HG02938 (cell line): ENCODE data around the gene ESX1.
"Not testable (repeated sequence)": the region's sequence is repeated elsewhere in the genome, so short reads cannot be mapped to it uniquely, and the experiment has no call there.

Experiments
- ATAC-seq: cut with Tn5 transposase; IDR thresholded peaks from one replicate; pipeline ENCODE4 v1.9.1; 2021; ENCODE audit warnings: mild to moderate bottlenecking, moderate library complexity; ENCODE audit not compliant: unreplicated experiment

The ESX1 gene

DNA sequence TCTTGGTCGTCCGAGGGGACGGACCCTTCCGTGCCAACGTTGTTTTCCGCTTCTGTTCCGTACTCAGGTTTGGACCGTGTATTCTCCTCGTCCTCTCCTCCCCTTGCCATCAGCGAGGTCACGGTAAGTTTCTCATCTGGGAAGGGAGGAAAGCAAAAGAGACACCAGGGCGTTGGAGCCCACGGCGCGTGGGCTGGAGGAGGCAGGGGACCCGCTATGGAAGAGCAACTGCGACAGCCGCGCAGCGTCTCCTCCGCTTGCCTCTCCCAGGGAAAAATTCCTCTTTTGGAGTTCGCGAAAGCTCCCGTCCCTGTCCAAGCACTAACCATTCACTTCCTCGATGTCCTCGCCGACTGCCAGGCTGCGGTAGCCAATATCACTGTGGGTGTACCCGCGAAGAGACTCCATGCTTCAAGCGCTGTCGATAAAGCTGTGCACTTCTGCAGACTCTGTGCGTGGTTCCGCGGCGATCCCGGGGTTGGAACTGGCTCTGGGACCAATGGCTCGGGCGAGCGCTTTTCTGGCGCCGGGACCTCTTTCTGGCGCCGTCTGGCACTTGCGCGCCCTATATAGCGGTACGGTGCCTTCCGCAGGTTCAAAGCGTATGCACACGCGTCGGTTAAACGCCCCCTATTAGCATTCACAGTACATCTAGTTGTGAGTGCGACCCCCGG, at the start of gene ESX1:
TSS of gene ESX1 (minus strand) at position 492 of the 674 bp plus-strand sequence. CDS start at position 408, 84 bp downstream.
- ATAC-seq: no peak

DNA sequence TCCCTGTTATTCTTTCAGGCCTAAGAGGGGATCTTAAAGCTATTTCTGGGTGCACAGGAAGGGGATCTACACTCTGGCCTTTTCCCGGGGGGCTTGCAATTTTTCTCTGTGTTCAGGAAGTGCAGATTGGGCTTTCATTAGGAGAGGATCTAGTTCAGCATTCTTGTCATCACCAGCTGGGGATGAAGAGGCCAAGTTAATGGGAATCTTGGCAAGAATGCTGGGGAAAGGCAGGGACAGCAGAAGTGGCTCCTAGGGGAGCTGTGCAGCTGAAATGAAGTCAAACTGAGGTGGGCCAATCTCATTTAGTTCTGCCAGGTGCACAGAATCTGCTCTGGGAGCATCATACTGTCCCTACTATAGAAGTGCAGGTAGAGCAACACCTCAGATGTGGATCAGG, 40.9 kb upstream of the ESX1 start:
- no peak for ATAC-seq

DNA sequence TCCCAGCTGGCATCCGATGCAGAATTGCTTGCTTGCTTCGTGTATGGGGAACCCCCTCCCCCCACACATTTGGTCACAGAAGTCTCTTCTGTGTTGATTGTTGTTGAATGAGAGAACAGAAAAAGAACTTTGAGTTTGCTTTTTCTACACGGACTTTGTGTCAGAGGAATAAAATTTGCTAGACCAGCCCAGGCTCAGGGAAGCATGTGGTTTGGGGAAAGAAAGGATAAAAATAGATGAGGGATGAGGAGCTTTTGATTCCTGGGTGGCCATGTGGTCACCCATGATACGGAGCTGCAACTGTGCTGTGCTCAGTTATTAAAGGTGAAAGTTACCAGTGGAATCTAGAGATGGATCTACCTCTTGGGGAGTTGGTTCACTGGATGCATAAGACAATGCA, 34.2 kb upstream of the ESX1 start:
- ATAC-seq: no peak

DNA sequence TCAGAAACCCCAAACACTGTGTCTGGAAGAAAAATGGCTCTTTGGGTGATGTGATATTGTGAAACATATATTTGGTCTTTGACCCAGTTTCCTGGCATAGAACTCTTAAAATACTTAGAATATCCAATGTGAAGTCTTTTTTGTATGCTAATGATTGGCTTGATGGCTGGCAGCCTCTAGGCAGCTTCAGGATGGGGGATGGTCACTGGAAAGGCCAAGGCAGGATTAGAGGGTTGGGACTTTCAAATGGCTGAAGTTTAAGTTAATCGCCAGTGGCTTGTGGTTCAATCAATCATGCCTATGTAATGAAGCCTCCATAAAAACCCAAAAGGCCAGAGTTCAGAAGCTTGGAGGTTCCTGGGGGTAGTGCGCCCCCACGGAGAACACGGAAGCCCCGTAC, 33.5 kb upstream of the ESX1 start:
- ATAC-seq: no peak

DNA sequence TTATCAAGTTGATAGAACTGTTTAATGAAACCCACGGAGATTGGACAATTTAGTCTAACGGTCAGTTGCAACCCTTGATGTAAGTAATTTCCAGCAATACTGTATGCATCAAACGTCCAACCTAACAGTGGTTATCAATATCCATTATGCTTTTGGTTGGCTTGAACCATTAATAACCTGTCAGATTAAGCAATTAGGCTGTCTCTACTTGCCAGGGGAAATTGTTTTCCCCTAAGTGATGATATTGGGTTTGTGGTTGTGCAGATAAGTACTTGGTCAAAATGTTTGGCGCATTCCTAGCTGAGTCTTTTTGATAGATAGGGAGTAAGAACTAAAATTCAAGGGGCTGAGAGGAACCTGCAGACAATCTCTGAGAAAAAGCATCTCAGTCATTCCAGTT, 30.5 kb upstream of the ESX1 start:
- no peak for ATAC-seq

DNA sequence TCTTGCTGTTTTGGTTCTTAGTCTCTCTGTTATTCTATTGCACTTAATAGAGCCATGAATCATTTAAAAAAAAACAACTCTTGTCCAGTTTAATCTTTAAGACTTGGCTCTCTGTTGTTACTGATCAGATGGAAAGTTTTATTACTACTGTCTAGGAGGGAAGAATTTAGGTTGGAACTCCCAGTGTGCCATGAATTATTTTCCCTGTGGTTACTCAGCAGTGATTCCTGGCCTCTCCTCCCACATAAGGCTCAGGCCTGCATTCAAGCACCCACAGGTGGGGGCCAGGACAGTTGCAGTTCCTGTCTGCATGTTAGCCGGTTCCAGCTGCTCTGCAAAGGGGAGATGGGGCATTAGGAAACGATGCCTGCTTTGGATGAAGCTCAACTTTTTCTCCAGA, 29.8 kb upstream of the ESX1 start:
- no peak for ATAC-seq

DNA sequence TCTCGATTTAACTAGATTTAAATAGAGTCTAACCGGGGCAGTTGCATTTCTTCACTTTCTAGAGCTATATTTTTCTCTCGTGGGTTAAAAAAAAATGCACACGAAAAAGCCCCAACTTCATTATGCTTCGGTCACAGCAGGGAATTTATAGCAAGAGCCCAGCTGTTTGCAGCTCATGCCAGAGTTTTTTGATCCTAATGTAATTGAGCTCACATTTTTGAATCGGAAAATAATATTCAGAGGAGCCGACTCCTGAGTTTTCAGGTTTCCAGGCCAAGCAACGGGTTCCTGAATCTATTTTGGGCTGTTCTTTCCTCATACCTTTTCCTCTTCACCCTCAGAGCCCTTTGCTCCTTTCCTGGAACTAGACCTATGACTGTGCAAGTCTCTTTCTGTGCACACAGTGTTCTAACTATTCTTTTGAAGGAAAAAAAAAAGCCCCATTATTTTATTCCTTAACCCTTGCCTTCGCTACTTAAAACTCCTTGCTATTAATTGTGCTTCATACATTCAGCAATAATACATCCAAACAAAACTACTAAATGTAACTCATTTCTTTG, 27.5 kb upstream of the ESX1 start:
- no peak for ATAC-seq

DNA sequence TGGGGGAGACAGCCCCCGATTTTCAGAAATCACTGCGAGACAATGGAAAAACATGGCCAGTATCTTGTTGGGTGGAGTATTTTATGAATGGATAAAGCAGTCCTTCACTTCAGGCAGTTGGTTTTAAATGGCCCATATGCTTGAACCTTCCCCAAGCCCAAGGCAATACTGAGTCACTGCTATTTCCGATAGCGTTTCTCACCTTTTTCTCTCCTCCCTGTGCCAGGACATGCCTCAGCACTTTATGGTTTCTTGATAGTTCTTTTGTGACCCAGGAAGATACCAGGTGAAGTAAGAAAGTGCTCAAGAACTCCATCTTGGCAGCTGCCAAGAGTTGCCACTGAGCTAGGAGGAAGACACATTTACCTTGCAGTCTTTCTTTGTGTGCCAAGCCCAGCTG, 26.8 kb upstream of the ESX1 start:
- no peak for ATAC-seq

DNA sequence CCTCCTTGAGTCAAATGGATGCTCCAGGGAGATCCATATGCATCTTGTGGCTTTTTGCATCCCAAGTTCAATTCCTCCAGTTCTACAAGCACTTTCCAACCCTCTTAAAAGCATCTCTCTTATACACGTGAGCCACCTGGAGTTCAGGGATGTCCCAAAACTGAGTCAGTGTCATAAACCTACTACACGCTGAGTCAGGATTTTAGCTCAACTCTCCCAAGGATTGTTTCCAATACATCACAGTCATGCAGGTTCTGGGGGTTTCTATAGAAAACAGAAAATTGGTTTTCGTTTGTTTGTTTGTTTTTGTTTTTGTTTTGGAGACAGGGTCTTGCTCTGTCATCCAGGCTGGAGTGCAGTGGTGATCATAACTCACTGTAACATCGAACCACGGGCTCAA, 25.9 kb upstream of the ESX1 start:
- ATAC-seq: no peak

DNA sequence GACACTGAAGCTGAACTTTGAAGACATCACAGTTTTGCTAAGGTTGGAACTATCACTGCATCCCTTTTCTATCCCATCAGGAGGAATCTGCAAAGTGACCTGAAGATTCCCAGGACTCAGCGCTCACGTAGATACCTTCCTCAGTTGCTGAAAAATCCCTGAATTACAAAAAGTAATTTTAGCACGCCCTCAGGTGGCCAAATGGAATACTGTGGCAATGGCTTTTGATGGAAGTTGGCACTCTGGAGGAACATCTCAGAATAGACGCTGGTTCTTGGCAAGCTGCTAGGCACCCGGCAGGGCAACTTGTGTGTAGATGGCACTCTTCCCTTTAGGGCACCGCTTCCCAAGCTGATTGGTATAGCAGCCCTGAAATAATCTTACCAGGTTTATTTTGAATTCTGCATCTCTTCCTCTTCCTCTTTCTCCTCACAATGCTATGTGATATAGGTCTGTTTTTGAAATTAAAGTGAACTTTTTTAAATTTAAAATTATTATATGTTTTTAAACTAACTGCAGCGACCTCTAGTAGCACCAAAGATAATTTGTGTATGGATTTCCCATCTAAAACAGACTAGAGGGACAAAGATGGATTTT, 16.3 kb upstream of the ESX1 start:
- ATAC-seq: no peak

DNA sequence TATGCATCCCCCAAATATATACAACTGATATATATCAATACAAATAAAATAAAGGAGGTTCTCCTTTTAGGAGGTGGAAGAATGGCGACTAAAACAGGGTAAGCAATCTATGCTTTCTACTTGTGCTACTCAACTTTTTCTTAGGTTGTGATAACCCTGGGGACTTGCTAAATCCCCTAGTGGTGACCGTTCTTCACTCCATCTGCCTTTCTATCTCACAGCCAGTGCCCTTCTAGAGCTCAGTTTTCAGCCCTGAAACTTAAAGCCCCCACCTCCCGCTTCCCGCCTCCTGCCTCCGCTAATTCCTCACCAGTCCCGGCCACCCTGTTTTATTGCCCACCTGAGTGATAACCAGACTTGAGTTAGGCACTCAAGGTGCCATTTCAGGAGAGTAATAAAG, 15.5 kb upstream of the ESX1 start:
- ATAC-seq: no peak

DNA sequence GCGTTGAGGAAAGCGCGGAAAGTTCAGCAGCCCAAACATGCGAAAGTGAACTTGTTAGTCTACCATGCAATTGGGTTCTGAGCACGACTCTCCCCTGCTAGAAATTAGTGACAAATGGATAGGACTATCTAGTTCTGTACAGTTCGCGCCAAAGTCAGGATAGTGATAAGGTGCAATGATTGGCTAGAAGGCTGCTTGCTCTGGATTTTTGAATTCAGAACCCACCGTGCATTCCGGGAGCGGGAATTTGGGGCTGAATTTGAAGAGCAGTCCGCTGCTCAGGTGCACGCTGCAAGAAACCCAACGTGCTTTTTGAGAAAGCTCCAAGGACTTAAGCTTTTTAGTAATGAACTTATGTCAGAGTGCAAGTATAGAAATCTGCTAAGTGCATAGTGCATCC, 732 bp upstream of the ESX1 start:
- no peak for ATAC-seq

DNA sequence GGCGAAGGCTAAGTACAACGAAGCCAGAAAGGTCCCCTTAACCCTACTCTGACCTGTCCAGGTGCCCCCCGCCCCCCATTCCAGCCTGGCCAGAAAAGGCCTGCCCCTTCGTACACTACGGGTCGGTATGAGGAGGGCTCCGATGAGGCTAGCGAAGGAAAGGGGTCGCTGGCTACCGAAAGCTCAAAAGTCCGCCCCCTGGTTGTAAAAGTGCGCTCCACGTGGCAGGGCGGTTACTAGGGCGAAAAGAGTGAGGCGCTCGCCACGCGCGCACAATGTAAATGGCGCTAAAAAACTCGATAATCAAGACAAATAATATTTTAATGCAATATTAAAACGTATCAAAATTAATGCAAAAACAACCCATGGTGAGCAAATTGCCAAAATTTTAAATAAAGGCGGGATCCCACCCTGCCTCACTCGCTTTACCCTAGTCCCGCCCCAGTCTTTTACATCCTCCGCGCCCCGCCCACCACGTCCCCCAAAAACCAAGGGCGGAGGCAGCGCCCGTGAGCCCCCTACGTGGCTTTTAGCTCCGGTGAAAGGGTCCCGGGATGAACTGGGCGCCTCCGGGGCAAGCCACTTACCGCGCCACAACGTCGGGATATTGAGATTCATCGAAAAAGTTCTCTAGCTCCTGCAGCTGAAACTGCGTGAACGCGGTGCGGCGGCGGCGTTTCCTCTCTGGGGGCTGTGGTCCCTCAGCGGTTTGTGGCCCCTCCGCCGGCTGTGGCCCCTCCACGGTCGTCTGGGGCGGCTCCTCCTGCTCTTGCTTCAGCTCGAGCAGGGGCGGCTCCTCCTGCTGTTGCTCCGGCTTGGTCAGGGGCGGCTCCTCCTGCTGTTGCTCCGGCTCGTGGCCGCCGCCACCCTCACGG, 929 bp downstream of the ESX1 start:
- no peak for ATAC-seq

DNA sequence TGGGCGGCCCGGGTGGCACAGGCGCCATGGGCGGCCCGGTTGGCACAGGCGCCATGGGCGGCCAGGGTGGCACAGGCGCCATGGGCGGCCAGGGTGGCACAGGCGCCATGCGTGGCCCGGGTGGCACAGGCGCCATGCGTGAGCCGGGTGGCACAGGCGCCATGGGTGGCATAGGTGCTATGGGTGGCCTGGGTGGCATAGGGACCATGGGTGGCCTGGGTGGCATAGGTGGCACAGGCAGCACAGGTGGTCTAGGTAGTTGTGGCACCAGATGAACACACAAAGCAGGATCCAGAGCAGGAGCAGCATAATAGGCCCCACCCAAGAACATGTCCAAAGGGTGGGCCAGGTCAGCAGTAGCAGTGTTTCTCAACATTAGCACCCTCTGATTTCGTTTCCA, 4.3 kb downstream of the ESX1 start:
- ATAC-seq: no peak

DNA sequence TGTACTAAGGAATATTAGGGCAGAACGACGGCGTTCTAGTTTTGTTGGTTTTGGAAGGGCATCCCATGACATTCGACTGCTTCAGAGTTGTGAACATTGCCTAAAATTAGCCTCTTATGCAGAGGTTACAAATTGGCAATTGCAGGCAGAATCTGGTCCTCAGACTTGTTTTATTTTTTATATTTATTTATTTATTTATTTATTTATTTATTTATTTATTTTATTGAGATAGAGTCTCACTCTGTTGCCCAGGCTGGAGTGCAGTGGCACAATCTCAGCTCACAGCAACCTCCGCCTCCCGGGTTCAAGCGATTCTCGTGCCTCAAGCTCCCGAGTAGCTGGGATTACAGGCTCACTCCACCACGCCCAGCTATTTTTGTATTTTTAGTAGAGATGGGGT, 24.7 kb downstream of the ESX1 start:
- ATAC-seq: not testable (repeated sequence)

DNA sequence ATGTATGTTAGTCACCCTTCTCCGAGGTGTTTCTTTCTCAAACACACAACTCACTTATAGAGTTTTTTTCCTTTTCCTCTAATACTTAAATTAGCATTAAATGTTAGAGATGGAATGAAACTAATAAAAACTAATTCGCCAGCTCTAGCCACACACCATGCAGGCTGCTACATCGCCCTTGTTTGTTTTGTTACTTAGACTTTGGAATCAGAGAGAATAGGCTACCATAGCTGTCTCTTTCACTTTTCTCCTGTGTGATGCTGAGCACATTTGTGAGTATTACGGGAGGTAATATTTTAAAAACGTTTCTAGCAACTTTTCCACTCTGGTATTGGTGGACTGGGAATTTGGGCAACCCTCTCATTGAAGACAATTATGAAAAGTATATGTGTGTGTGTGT, 43.5 kb downstream of the ESX1 start:
- ATAC-seq: no peak

DNA sequence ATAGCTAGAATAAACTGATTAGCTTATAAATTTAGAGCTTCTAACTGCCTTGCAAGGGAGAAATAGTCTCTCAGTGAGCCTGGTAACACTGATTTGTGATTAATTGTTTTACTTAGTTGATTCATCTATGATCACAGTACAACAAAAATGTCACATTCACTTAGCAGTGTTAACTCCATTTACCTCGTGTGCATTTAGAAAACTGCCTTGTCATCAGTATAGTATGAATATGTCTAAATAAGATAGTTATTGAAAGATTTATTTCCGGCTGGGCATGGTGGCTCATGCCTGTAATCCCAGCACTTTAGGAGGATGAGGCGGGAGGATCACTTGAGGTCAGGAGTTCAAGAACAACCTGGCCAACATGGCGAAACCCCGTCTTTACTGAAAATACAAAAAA, 49.2 kb downstream of the ESX1 start:
- ATAC-seq: no peak
